ENCODE results near the gene ANAPC10.
A peak's percentile ranks its signal among the peaks of the same experiment; 100 is the strongest.
"Not testable (repeated sequence)": the region's sequence is repeated elsewhere in the genome, so short reads cannot be mapped to it uniquely, and the experiment has no call there.

ANAPC10 gene

DNA sequence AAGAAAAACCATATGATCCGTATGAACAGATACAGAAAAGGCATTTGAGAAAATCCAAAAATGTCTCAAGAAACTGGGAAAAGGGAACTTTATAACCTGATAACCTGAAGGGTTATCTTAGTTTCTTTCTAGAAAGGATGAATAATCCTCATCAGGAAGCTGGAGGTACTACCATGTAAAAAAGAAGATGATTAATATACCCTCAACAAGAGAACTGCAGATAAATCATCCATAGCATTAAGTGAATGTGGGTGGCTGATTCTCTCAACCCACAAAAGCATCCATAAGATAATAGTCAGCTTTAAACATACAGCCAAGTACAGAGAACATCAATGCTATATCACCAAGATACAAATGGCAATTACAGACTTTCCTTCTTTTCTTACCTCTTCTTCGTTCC is 26.4 kb downstream of the ANAPC10 start:
- no peak for DNase-seq (ENCODE audit: low spot score)

DNA sequence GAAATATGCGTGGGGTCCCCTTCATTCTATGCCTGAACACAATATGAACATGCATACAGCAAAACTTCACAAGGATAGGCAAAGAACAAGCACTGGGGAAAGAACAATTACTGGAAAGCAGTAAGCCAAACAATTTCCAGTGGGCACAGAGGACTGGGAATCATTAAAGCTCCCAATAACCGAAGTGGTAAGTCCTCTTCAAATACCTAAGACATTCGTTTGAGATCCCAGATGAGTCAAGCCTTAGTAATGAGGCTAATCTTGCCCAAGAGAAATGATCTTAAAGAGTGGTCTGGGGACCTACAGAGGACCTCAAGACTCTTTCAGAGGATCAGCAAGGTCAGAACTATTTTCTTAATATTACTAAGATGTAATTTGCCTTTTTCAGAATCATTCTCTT is 28.6 kb downstream of the ANAPC10 start:
- no peak for DNase-seq (ENCODE audit: low spot score)

DNA sequence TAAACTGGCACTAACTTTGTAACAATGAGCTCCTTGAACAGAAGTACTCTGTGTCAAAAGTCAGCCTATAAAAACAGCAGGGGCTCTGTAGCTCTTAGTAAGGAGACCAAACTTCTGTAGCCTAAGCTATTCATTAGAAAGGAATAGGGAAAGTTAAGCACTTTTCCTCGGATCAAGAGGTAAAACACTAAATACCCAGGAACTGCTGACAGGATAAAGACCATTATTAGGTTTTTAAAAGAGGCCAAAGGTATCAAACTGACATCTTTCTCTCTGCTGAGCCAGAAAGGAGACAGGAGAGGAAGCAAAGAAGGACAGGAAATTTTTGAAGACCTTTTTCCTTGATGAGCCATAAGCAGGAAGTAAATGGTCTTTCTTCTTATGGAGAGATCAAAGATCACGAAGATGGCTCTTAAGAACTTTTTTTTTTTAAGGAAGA is 31.9 kb downstream of the ANAPC10 start:
- DNase-seq (ENCODE audit: low spot score): peak; percentile 3

DNA sequence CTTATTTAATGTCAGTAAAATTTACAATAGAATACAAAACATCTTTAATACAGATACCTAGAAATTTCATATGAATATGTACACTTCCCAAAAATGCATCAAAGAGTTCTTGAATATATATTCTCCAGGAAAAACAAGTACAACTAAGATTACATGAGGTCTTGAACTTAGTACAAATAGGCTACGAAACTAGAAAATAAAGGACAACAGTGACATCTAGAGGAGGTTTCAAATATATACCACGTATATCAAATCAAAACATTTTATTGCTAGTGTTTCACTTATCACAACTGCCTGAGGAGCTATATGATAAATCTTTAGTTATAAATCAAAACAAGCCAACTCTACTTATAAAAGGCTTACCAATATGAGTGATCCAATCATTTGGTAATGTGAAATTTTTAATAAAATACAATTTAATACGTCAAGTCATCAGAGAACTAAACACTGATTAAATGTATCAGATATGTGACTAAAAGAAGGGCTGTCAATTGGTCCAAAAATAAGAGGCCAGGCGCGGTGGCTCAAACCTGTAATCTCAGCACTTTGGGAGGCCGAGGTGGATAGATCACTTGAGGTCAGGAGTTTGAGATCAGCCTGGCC is 36.6 kb downstream of the ANAPC10 start:
- DNase-seq (ENCODE audit: low spot score): peak; percentile 12

DNA sequence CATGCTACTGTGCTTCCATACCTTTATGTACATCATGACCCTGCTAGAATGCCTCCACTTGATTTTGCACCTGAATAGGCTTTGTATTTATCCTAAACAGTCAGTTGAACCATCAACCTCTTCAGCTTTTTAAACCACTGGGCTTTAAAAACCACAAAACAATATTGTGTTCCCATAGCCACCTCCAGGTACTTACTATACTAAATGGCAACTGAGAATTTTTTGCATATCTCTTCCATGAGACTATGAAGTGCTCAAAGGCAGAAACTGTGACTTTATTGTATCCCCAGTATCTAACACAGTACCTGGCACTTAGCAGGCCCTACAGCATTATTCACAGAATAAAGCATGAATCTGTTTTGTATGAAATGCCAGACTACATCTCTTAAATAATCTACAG is 39.7 kb downstream of the ANAPC10 start:
- no peak for DNase-seq (ENCODE audit: low spot score)

DNA sequence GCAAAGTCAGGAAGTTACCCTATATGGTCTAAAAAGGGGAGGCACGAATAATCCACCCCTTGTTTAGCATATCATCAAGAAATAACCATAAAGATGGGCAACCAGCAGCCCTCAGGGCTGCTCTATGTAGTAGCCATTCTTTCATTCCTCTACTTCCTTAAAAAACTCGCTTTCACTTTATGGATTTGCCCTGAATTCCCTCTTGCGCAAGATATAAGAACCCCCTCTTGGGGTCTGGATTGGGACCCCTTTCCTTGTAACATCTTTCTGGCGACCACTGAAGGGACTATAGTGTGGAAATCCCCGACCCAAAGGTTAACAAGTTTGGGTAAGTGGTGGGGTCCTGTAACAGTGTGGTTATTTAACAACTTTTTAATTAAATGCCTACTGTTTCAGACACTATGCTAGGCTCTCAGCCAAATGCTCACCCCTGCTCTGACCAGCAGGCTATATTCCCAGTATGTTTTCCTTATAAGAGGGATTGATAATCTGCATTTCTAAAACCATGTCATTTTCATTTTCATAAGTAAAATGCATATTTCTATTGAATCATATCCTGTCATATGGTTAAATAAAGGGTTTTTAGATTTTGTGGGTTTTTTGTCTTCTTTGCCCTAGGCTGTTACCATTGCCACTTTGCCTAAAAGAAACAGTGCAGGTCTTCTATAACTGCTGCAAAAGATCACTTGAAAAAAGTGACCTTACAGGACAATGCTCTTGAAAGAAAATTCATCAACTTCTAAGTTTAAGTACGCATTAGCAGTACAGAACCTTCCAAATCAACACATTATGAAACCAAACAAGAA is 41.5 kb downstream of the ANAPC10 start:
- DNase-seq (ENCODE audit: low spot score): no peak

DNA sequence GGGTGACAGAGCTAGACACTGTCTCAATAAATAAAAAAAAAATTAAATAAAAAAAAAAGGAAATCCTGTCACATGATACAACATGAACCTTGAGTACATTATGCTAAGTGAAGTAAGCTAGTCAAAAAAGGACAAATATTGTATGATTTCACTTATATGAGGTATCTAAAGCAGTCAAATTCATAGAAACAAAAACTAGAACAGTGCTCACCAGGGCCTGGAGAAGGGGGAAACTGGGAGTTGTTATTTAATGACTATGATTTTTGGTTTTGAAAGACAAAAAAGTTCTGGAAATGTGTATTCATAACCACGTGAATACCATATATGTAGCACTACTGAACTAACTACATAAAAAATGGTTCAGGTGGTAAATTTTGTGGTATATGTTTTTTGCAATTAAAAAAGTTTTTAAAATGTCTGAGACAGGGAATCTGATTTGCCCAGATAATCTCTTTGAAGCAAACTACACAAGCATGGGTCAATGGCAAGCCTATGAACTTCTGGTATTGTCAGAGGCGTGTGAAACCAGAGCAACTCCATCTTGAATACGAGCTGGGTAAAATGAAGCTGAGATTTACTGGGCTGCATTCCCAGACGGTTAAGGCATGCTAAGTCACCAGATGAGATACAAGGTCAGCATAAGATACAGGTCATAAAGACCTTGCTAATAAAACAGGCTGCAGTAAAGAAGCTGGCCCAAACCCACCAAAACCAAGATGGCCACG is 42.3 kb downstream of the ANAPC10 start:
- DNase-seq (ENCODE audit: low spot score): no peak

DNA sequence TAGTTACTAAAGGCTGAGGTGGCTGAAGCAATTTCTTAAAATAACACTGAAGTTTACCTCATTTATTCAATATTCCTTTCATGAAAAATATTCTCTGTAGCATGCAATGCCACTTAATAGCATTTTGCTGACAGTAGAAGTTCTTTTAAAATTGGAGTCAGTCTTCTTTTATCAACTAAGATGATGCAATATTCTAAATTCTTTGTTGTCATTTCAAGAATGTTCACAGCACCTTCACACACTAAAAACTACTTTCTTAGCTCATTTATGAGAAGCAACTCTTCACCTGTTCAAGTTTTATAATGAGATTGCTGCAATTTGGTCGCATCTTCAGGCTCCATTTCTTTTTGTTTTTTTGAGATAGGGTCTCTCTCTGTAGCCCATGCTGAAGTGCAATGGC is 48.8 kb downstream of the ANAPC10 start:
- DNase-seq (ENCODE audit: low spot score): no peak

DNA sequence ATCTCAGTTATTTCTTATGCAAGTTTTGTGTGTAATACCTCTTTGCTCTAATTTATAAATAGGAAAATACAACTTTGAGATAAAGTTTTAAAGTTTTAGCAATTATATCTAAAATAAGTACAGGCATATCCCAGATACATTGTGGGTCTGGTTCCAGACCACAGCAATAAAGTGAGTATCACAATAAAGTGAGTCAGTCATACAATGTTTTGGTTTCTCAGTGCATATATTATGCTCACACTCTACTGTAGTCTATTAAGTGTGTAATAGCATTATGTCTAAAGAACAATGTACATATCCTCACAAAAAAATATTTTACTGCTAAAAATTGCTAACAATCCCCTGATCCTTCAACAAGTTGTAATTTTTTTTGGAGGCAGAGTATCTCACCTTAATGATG is 49.2 kb downstream of the ANAPC10 start:
- DNase-seq (ENCODE audit: low spot score): no peak

DNA sequence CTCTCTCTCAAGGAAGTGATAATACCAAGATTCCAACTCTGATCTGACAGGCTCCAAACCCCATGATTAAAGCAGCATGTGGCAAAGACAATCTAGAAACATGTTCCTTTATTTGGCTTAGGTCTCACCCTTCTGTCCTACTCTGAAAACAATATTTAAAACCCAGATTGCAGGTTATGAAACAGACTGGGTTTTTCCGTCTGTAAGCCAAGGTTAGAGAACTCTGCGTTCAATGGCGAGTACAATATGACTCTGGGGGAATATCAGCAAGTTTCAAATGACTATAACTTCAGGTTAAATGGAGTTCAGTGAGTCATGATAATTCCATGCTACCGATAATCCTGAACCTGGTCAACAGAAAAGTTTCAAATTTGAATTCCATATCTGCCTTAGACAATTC is 50.8 kb downstream of the ANAPC10 start:
- DNase-seq (ENCODE audit: low spot score): no peak

DNA sequence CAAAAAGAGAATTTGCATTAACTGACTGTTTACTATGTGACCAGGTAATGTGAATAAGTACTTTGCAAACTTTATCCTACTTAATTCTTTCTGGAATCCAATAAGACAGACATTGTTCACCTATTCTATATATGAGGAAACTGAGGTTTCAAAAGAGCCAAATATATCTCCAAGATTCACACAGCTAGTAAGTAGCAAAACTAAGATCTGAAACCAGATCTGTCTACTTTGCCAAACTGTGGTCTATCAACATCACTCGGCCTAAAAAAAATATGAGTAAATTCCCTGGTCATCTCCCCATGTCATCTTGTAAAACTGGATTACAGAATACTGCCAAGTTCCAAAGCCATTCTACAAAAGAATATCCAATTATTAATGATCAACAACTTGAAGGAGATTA is 52.8 kb downstream of the ANAPC10 start:
- no peak for DNase-seq (ENCODE audit: low spot score)

DNA sequence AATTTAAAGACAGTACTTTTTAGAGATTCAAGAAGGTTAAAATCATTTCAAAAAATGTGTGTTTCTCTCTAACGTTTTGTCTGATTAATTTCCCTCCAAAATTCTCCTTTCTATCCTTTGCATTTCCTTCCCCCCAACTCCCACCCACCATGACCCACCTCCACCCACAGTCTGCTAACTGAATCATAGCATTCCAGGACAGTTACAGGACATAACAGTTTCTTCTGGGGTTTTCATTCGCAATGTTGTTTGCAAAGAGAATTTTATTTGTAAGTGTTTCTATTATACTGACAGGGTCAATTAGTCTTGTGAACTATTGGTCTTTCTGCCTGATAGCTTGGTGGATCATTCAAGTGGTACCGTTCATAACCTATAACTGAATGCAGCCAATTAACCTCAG is 53.7 kb downstream of the ANAPC10 start:
- DNase-seq (ENCODE audit: low spot score): no peak

DNA sequence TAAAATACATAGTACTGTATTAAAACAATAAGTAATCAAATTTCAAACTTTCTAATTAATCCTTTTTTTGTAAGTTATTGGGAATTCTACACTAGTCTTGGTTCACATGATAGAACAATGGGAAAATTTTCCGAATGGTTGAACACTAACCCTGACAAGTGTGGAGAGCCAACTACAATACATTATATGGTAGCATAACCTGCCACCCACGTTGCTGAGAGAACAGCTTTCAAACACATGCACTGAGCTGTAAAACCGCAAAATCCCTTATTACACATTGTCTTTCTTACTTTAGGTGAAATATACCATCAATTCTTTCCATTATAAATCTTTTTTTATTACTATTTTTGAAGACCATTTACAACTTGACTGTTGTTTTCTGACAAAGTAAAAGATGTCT is 54.7 kb downstream of the ANAPC10 start:
- DNase-seq (ENCODE audit: low spot score): no peak

DNA sequence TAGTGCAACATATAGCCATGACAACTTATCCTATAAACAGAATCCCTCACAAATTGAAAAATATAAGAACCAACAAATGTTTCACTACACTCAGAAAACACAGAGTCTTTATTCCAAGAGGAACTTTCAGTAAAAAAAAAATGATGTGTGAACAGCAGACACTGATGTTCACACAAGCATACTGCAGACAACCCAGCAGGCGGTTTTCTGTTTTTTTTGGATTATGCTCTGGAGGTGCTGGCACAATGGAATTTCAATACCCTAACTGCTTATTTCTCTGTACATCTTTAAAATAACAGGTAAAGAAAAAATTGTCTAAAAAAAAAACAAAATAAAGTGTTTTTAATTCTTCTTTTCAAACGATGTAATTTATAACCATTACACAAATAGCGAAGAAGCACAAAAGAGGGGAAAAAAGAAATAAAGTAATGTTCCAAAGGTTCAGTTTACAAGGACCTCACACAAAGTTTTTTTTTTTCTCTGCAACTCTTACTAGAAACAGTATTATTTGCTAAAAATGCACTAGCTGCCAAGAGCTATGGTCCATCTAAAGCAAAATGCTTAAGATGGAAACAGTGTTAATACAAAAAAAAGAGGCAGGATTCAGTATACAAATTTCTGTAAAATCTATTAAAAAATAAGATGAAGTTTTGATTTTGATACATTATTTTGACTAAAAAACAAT is 55.3 kb downstream of the ANAPC10 start:
- no peak for DNase-seq (ENCODE audit: low spot score)

DNA sequence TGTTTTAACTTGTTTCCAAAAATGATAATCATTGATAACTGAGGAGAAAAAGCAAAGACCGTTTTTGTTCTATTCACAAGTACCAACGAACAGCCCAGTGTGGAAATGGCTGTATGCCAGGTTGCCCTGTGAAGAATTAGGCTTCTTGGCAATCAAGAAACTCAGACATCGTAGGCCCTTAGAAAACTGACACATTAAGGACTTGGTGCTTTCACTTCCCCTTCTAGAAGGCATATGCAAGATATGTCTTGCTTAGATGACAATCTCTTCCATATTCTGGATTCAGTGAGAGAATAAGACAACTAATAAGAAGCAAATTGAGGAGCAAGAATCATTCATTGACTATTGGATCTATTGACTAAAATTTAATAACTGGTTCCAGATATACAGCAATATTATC is 56.6 kb downstream of the ANAPC10 start:
- DNase-seq (ENCODE audit: low spot score): no peak

DNA sequence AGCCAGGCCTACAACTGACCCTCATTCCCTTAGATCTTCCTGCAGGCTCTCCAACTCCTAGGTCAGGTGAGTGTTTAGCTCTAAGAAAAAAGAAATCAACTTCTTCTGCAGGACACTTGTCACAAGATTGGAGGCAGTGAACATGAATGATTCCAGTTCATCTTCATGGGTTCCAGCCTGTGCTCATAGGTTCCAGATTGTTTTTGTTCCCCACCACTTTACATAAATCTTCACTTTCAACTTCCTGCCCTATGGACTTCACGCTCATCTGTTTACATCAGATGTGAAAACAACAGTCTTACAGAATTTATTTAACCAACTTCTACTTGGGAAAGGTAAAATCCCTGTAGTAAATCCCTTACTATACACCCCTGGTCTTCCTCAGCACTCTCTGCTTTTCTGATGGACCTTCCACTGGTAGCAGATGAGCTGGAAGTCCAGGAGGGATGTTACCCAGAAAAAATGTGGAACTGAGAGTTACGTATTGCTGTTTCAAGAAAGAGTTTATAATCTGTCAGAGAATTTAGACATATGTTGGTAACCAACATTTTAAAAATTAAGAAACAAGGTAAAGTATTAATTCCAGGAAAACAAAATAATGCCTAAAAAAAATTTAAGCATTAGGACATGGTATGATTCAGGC is 62.4 kb downstream of the ANAPC10 start:
- DNase-seq (ENCODE audit: low spot score): no peak

DNA sequence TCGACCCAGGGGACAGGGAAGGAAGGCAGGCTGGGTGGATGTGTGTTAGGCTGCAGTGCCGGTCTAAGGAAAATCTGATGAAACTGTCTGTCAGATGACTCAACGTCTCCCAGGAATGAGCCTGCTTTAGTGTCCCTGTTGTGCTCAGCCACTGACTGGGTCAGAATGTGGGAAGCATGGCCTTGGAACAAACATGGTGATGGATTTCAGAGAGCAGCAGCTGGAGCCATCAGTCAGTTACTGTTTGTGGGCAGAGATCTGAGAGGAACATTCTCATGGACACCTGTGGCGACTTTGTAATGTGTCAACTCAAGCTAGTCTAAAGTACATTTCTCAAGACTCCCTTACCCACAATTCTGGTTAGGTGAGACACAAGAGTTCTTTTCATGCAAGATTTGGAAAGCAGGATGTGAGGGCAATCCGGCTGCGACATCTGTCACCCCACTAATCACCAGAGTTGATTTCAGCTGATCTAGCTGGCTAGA is 63.2 kb downstream of the ANAPC10 start:
- no peak for DNase-seq (ENCODE audit: low spot score)

DNA sequence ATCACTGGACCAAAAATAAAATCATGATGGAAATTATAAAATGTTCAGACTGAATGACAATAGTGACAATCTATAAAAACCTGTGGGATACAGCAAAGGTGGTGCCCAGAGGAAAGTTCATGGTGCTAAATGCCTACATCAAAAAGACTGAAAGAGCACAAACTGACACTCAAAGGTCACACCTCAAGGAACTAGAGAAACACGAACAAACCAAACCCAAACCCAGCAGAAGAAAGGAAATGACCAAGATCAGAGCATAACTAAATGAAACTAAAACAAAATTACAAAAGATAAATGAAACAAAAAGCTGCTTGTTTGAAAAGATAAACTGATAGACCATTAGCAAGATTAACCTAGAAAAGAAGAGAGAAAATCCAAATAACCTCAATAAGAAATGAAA is 78.7 kb downstream of the ANAPC10 start:
- DNase-seq (ENCODE audit: low spot score): no peak

DNA sequence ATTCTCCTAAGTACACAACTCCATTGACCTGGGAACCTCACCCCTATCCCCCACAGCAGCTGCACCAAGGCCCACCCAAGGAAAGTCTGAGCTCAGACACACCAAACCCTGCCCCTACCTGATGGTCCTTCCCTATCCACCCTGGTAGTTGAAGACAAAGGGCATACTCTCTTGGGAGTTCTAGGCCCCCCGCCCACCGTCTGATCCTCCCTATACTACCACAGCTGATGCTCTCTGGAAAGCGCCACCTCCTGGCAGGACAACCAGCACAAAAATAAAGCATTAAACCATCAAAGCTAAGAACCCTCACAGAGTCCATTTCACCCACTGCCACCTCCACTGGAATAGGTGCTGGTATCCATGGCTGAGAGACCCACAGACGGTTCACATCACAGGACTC is 83.6 kb downstream of the ANAPC10 start:
- DNase-seq (ENCODE audit: low spot score): no peak

DNA sequence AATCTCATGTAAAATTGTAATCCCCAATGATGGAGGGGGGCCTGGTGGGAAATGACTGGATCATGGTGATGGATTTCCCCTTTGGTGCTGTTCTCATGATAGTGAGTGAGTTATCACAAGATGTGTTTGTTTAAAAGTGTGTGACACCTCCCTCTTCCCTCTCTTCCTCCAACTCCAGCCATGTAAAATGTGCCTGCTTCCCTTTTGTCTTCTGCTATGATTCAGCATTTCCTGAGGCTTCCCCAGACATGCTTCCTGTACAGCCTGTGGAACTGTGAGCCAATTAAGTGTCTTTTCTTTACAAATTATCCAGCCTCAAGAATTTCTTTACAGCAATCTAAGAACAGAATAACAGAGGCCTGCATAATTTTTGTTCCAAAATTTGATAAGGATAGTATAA is 85.2 kb downstream of the ANAPC10 start:
- no peak for DNase-seq (ENCODE audit: low spot score)

DNA sequence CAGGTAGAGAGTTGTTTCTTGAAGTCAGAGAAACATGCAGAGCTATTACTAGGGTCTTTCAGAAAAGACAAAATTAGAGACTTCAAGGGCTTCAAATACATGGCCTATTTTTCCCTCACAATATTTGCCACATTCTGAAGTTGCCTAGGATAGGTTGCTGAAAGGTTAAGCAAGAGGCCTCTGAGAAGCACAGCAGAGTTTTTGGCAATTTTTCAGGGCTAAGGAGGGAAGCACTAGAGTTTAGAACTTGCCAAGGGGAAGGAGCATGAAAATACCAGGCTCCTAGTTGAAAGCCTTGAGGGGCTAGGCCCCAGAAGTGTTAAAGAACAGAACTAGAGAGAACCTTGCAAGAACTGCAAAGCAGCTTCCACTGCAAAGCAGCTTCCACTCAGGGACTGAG is 86.4 kb downstream of the ANAPC10 start:
- no peak for DNase-seq (ENCODE audit: low spot score)

DNA sequence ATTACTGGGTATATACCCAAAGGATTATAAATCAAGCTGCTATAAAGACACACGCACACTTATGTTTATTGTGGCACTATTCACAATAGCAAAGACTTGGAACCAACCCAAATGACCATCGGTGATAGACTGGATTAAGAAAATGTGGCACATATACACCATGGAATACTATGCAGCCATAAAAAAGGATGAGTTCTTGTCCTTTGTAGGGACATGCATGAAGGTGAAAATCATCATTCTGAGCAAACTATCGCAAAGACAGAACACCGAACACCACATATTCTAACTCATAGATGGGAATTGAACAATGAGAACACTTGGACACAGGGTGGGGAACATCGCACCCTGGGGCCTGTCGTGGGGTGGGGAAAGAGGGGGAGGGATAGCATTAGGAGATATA is 87.7 kb downstream of the ANAPC10 start:
- not testable (repeated sequence) for DNase-seq (ENCODE audit: low spot score)
